Naive thymus-derived CD4-positive, alpha-beta T cell (primary cell): Measurements from ENCODE around the gene FAT1. TPM values are rescaled to one million over a fixed set of nuclear protein-coding genes. Genes with fewer than 3 reads are reported as not detected.
"Not testable (repeated sequence)": the region's sequence is repeated elsewhere in the genome, so short reads cannot be mapped to it uniquely, and the experiment has no call there.

ENCODE experiments used
- ATAC-seq: fragments of 150-1000 bp; cut with Tn5 transposase; 2 replicates; pipeline ENCODE4 v1.10.0; 2021; ENCODE audit warnings: mild to moderate bottlenecking, moderate library complexity
- CTCF ChIA-PET: fragments of 350-600 bp; sonication (Branson Sonifier 250); formaldehyde crosslinking; loops from one replicate; lab custom pipeline; 2021; ENCODE audit warnings: antibody characterized with exemption; lab: Charles Lee
- POLR2A ChIA-PET: fragments of 350-600 bp; sonication (Branson Sonifier 250); formaldehyde crosslinking; loops from one replicate; lab custom pipeline; 2021; ENCODE audit warnings: antibody characterized with exemption, inconsistent platforms; lab: Charles Lee
- DNase-seq, 9 donors: peaks; one replicate each; pipeline versions ENCODE4 v3.0.0 to v3.0.0-alpha.2; 2020 to 2022; ENCODE audit warnings: mixed read lengths in 1 of 9
- H3K27ac ChIP-seq: one replicate; pipeline ENCODE4 v1.7.0; 2013; ENCODE audit warnings: mild to moderate bottlenecking, low read depth, low read length, moderate library complexity
- H3K27me3 ChIP-seq, 2 donors: one replicate each; pipeline ENCODE4 v1.7.0; 2013; ENCODE audit warnings: low read length in 2 of 2, mild to moderate bottlenecking in 2 of 2, moderate library complexity in 2 of 2; ENCODE audit not compliant: control insufficient read depth in 2 of 2, insufficient read depth in 2 of 2
- H3K36me3 ChIP-seq, 3 experiments: 1 replicate in 2 of 3; 2 replicates in 1 of 3; pipeline ENCODE4 v1.7.0; 2013; ENCODE audit warnings: low read length in 3 of 3, mild to moderate bottlenecking in 3 of 3, moderate library complexity in 1 of 3; ENCODE audit not compliant: insufficient read depth in 3 of 3, control insufficient read depth in 2 of 3
- H3K4me1 ChIP-seq, 2 donors: one replicate each; pipeline ENCODE4 v1.7.0; 2013; ENCODE audit warnings: low read length in 2 of 2, mild to moderate bottlenecking in 2 of 2, moderate library complexity in 1 of 2; ENCODE audit not compliant: control insufficient read depth in 2 of 2, insufficient read depth in 2 of 2
- H3K4me3 ChIP-seq: 2 replicates; pipeline ENCODE4 v1.7.0; 2013; ENCODE audit warnings: mild to moderate bottlenecking, low read length
- H3K9me3 ChIP-seq, 3 experiments: 1 replicate in 2 of 3; 2 replicates in 1 of 3; pipeline ENCODE4 v1.7.0; 2013; ENCODE audit warnings: low read length in 3 of 3; ENCODE audit not compliant: control insufficient read depth in 2 of 3
- H3K27ac Mint-ChIP-seq, 9 donors: one replicate each; pipeline ENCODE4 v1.8.0; 2020 to 2022; ENCODE audit warnings: mixed read lengths in 9 of 9, mild to moderate bottlenecking in 8 of 9, moderate library complexity in 5 of 9, inconsistent platforms in 2 of 9
- H3K27me3 Mint-ChIP-seq, 5 donors: one replicate each; pipeline ENCODE4 v1.8.0; 2021 to 2022; ENCODE audit warnings: mixed read lengths in 5 of 5, mild to moderate bottlenecking in 1 of 5
- H3K36me3 Mint-ChIP-seq, 5 donors: one replicate each; pipeline ENCODE4 v1.8.0; 2020 to 2022; ENCODE audit warnings: mixed read lengths in 5 of 5, mild to moderate bottlenecking in 3 of 5, inconsistent platforms in 1 of 5
- H3K4me1 Mint-ChIP-seq, 7 donors: one replicate each; pipeline ENCODE4 v1.8.0; 2020 to 2022; ENCODE audit warnings: mixed read lengths in 7 of 7, mild to moderate bottlenecking in 3 of 7, inconsistent platforms in 1 of 7
- H3K4me3 Mint-ChIP-seq, 10 donors: one replicate each; pipeline ENCODE4 v1.8.0; 2020 to 2022; ENCODE audit warnings: mild to moderate bottlenecking in 10 of 10, mixed read lengths in 10 of 10, moderate library complexity in 6 of 10, inconsistent platforms in 2 of 10
- H3K9me3 Mint-ChIP-seq, 11 donors: one replicate each; pipeline ENCODE4 v1.8.0; 2020 to 2022; ENCODE audit warnings: mixed read lengths in 11 of 11, mild to moderate bottlenecking in 4 of 11, inconsistent platforms in 1 of 11, moderate library complexity in 1 of 11
- intact Hi-C, 2 donors: fragments of 100-400 bp; cut with micrococcal nuclease; formaldehyde crosslinking; loops; one replicate each; pipeline ENCODE4 v1.15.1; 2023
- polyA plus RNA-seq, 2 donors: library from polyadenylated mRNA; unstranded; fragments of 300-500 nt; fragmentation: Illumina TruSeq; gene quantifications; one replicate each; pipeline ENCODE4 v1.2.3, GENCODE V29; 2021
- total RNA-seq, 6 experiments: library from RNA in 5 of 6; stranded (reverse) in 5 of 6; gene quantifications; 1 replicate in 5 of 6; 2 replicates in 1 of 6; pipeline ENCODE4 v1.2.3 and lab custom pipeline; 2021 to 2026

Gene FAT1
- total and polyA plus RNA-seq, 7 experiments from 2014 or later, result 0.05 TPM; not detected in 6

DNA sequence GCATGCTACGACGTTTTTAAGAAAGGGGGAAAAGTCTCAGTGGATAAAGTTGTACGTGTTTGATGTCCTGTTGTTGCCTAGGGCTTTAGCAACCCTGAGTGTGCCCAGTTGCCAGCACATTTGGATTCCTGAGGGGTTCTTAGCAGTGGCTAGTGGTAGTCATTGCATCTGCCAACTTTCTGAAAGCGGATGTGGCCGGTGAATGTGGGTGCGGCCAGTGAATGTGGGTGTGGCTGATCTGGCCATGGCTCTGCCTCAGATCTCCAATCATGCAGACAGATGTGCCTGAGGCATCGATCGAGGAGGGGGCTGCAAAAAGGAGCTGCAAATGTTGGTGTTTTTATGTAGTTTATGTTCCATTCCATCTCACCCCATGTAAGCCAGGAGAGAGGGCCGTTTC lies 41.5 kb upstream of the FAT1 start:
- intact Hi-C loops, result no loop called here
- no peaks in the 10 kb centered on the region for H3K4me1 ChIP-seq
- H3K36me3 ChIP-seq, result no peaks in the 10 kb centered on the region
- no peaks in the 10 kb centered on the region for H3K27me3 ChIP-seq
- Mint-ChIP-seq H3K27me3 (peaks cover 0 to 11% (median 0%) of the 10 kb centered on the region in 5 donors), H3K4me1 (no peaks in the 10 kb centered on the region), H3K9me3 (peaks cover 2 to 25% (median 7%) of the 10 kb centered on the region in 11 donors), H3K4me3 (no peak overlapping the region), H3K27ac (no peak overlapping the region), H3K36me3 (no peaks in the 10 kb centered on the region)
- POLR2A ChIA-PET, result no interaction called here
- no peak for ATAC-seq
- no peak overlapping the region for H3K4me3 ChIP-seq
- no peak overlapping the region for H3K27ac ChIP-seq
- no peak for DNase-seq
- H3K9me3 ChIP-seq, result no peaks in the 10 kb centered on the region
- CTCF ChIA-PET, result no interaction called here

DNA sequence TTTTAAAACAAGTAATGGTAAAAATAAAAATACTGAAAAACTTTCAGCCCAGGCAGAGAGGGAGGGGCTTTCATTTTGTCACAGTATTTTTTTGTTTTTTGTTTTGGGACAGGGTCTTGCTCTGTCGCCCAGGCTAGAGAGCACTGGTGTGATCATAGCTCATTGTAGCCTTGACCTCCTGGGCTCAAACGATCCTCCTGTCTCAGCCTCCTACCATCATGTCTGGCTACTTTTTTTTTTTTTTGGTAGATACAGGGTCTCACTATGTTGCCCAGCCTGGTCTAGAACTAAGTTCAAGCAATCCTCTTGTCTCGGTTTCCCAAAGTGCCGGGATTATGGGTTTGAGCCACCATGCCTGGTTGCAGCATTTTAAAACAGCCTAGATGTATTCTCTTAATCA lies 40.8 kb upstream of the FAT1 start:
- intact Hi-C loops, result no loop called here
- CTCF ChIA-PET, result no interaction called here
- POLR2A ChIA-PET, result no interaction called here

DNA sequence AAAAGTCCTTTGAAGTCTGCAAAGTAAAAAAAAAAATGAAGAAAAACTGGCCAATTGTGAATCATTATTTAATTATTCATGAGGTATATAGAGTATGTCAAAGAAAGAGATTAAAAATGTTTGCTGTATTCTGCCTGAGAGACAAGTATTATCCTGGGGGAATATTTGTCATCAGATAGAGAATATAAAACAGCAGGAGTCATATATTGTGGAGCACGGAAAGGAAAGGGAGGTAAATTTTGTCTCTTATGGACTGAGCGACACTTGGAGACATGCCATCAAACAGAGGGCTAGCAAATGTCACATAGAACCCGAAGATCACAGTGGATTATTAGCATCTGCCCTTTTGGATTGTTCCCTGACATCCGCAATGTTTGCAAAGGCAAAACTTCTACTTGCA lies 39.2 kb upstream of the FAT1 start:
- Mint-ChIP-seq H3K4me1 (no peaks in the 10 kb centered on the region), H3K9me3 (peaks cover 3 to 22% (median 8%) of the 10 kb centered on the region in 11 donors), H3K27me3 (peaks cover 0 to 11% (median 0%) of the 10 kb centered on the region in 5 donors), H3K4me3 (no peak overlapping the region), H3K36me3 (peaks cover 0 to 4% (median 0%) of the 10 kb centered on the region in 5 donors), H3K27ac (no peak overlapping the region)
- DNase-seq, result no peak
- ChIA-PET POLR2A (no interaction called here), CTCF (no interaction called here)
- Histone ChIP-seq H3K4me1 (no peaks in the 10 kb centered on the region), H3K27me3 (no peaks in the 10 kb centered on the region), H3K27ac (no peak overlapping the region), H3K36me3 (no peaks in the 10 kb centered on the region), H3K9me3 (no peaks in the 10 kb centered on the region), H3K4me3 (no peak overlapping the region)
- intact Hi-C loops, result no loop called here
- no peak for ATAC-seq

More for the DNA sequence above, 40.8 kb upstream of the FAT1 start:
- Histone ChIP-seq H3K27ac (no peak overlapping the region), H3K4me1 (no peaks in the 10 kb centered on the region), H3K9me3 (no peaks in the 10 kb centered on the region), H3K36me3 (no peaks in the 10 kb centered on the region), H3K27me3 (no peaks in the 10 kb centered on the region), H3K4me3 (no peak overlapping the region)
- no peaks in the 10 kb centered on the region for H3K36me3 Mint-ChIP-seq
- DNase-seq, result no peak
- no peak overlapping the region for H3K27ac Mint-ChIP-seq
- no peaks in the 10 kb centered on the region for H3K4me1 Mint-ChIP-seq
- ATAC-seq, result no peak
- H3K4me3 Mint-ChIP-seq, result no peak overlapping the region
- peaks cover 2 to 21% (median 7%) of the 10 kb centered on the region in 11 donors for H3K9me3 Mint-ChIP-seq
- peaks cover 0 to 11% (median 0%) of the 10 kb centered on the region in 5 donors for H3K27me3 Mint-ChIP-seq

DNA sequence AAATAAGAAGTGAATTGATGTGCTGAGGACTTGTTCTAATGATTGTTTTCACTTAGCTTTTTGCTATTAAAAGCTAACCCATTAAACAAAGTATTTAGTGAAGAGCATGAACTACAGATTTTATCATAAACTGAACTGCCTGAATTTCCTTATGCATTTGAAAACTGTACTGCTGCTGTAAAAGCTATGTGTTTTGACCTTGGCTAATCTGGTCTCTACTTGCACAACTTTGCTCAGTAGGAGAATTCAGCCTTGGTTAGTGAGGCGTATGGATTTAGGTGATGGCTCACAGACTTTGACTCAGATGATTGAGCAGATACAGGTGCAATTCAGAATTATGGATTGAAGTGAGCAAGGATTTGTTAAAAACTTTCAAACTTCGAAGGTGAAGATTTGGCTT lies 38.7 kb upstream of the FAT1 start:
- peaks cover 0 to 11% (median 0%) of the 10 kb centered on the region in 5 donors for H3K27me3 Mint-ChIP-seq
- DNase-seq, result no peak
- no peaks in the 10 kb centered on the region for H3K27me3 ChIP-seq
- H3K27ac Mint-ChIP-seq, result no peak overlapping the region
- H3K36me3 Mint-ChIP-seq, result peaks cover 0 to 4% (median 0%) of the 10 kb centered on the region in 5 donors
- no peak overlapping the region for H3K4me3 ChIP-seq
- H3K4me1 Mint-ChIP-seq, result no peaks in the 10 kb centered on the region
- peaks cover 2 to 19% (median 8%) of the 10 kb centered on the region in 11 donors for H3K9me3 Mint-ChIP-seq
- no peaks in the 10 kb centered on the region for H3K4me1 ChIP-seq
- H3K9me3 ChIP-seq, result no peaks in the 10 kb centered on the region
- POLR2A ChIA-PET, result no interaction called here
- no peaks in the 10 kb centered on the region for H3K36me3 ChIP-seq
- CTCF ChIA-PET, result no interaction called here
- intact Hi-C loops, result no loop called here
- no peak for ATAC-seq
- no peak overlapping the region for H3K27ac ChIP-seq
- no peak overlapping the region for H3K4me3 Mint-ChIP-seq

DNA sequence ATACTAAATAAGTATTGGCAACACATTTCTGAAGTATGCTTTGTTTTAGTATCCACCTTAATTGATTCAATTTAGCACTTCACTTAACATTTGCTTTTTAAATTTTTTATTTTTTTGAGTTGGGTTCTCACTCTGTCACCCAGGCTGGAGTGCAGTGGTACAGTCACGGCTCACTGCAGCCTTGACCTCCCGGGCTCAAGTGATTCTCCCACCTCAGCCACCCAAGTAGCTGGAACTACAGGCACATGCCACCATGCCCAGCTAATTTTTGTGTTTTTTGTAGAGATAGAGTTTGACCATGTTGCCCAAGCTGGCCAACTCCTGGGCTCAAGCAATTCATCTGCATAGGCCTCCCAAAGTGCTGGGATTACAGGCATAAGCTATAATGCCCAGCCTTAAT lies 38.3 kb upstream of the FAT1 start:
- H3K4me3 ChIP-seq, POLR2A ChIA-PET, H3K27me3 ChIP-seq, DNase-seq, H3K27ac Mint-ChIP-seq, H3K36me3 Mint-ChIP-seq, CTCF ChIA-PET, ATAC-seq, intact Hi-C loops, H3K4me3 Mint-ChIP-seq, H3K4me1 Mint-ChIP-seq, H3K4me1 ChIP-seq, H3K27ac ChIP-seq, H3K9me3 ChIP-seq, H3K36me3 ChIP-seq: not testable (repeated sequence)
- H3K27me3 Mint-ChIP-seq, result peaks cover 0 to 11% (median 0%) of the 10 kb centered on the region in 5 donors
- peaks cover 2 to 23% (median 8%) of the 10 kb centered on the region in 11 donors for H3K9me3 Mint-ChIP-seq

DNA sequence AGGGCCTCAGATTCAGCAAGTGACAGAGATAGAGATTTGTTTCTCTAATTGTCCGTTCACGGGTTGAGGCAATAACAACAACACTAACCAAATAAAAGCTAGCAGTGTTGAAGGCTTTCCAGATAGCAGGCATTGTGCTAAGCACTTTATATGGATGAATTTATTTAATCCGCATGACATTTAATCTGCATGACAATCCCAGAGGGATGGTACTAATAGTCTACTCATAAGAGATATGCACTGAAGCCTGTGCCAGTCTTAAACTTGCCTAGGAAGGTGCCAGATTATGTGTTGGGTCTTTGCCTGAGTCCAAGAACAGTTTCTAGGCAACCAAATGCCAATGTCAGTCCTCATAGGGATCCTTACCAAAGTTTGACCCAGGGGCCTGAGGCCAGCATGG lies 37.7 kb upstream of the FAT1 start:
- intact Hi-C loops, result no loop called here
- ChIA-PET CTCF (no interaction called here), POLR2A (no interaction called here)
- Mint-ChIP-seq H3K27me3 (peaks cover 0 to 11% (median 0%) of the 10 kb centered on the region in 5 donors), H3K27ac (no peak overlapping the region), H3K9me3 (peaks cover 2 to 27% (median 11%) of the 10 kb centered on the region in 11 donors), H3K4me3 (no peak overlapping the region), H3K4me1 (no peaks in the 10 kb centered on the region), H3K36me3 (peaks cover 0 to 4% (median 0%) of the 10 kb centered on the region in 5 donors)
- Histone ChIP-seq H3K4me3 (no peak overlapping the region), H3K36me3 (no peaks in the 10 kb centered on the region), H3K4me1 (no peaks in the 10 kb centered on the region), H3K27ac (no peak overlapping the region), H3K27me3 (no peaks in the 10 kb centered on the region), H3K9me3 (no peaks in the 10 kb centered on the region)
- DNase-seq (no peak), ATAC-seq (no peak)

DNA sequence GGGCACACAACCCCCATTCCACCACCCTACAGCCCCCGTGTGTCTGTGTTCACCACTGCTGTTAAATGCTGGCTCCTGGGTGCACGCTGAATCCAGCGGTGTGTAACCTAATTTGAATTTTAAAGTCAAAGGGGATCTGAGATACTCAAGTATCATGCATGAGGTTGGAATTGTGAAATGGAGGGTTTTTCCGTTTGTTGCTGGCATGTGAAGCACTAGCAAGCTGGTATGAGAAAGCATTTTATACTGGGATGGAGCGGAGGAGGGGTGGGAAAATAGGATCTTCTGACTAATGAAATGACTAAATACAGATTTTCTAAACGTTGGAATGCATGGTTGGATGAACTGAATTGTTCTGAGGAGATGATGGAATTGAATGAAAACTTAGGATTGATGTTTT lies 36.9 kb upstream of the FAT1 start:
- intact Hi-C loops, result no loop called here
- Histone ChIP-seq H3K27ac (no peak overlapping the region), H3K36me3 (no peaks in the 10 kb centered on the region), H3K27me3 (no peaks in the 10 kb centered on the region), H3K4me1 (no peaks in the 10 kb centered on the region), H3K4me3 (no peak overlapping the region), H3K9me3 (no peaks in the 10 kb centered on the region)
- ATAC-seq (no peak), DNase-seq (no peak)
- POLR2A ChIA-PET, result no interaction called here
- Mint-ChIP-seq H3K4me1 (no peaks in the 10 kb centered on the region), H3K27me3 (peaks cover 0 to 11% (median 0%) of the 10 kb centered on the region in 5 donors), H3K4me3 (no peak overlapping the region), H3K27ac (no peak overlapping the region), H3K36me3 (peaks cover 0 to 4% (median 0%) of the 10 kb centered on the region in 5 donors), H3K9me3 (peaks cover 0 to 32% (median 11%) of the 10 kb centered on the region in 11 donors)
- CTCF ChIA-PET, result no interaction called here
